OCI-LY7 (cell line): Measurements from ENCODE around the gene EYA2.

Experiments
- CTCF ChIP-seq: fragments of 200-600 bp; sonication (generic); conservative IDR thresholded peaks from 2 replicates; pipeline ENCODE4 v1.5.1; 2014; ENCODE audit warnings: mild to moderate bottlenecking, antibody characterized with exemption, low read length, moderate library complexity, mixed read lengths
- EZH2phosphoT487 ChIP-seq: fragments of 200-600 bp; sonication (generic); IDR thresholded peaks from 2 replicates; pipeline ENCODE4 v1.6.1; 2018; ENCODE audit warnings: low read depth, borderline replicate concordance, mild to moderate bottlenecking, mixed run types, antibody characterized with exemption, low read length, moderate library complexity, mixed read lengths

- no peak for TF ChIP-seq CTCF
- TF ChIP-seq EZH2phosphoT487, result no peak
Observed at GRCh38 chr20:47089151-47089550, 194.5 kb downstream of the EYA2 start.
